Ovary (tissue), 3 donors: ENCODE data around the gene RHNO1.

Experiments
- CTCF ChIP-seq, 3 donors: fragments of 450-650 bp in 2 of 3; fragments of 200-600 bp in 1 of 3; IDR thresholded peaks; one replicate each; pipeline versions ENCODE4 v1.5.1 to v1.8.0; 2016 to 2022; ENCODE audit warnings: antibody characterized with exemption in 3 of 3, mild to moderate bottlenecking in 1 of 3
- EP300 ChIP-seq: sonication (generic); formaldehyde crosslinking; IDR thresholded peaks from one replicate; pipeline ENCODE4 v1.6.1; 2017; ENCODE audit warnings: antibody characterized with exemption
- POLR2A ChIP-seq: fragments of 450-650 bp; IDR thresholded peaks from one replicate; pipeline ENCODE4 v1.6.1; 2017; ENCODE audit warnings: antibody characterized with exemption, mild to moderate bottlenecking, moderate library complexity
- donor health status: DM: no; HTN: no; CAD: no.

- TF ChIP-seq CTCF (IDR thresholded peaks at IDR 0.05) (no peak), POLR2A (no peak), EP300 (no peak)
Observed at GRCh38 chr12:2895511-2895910, 18.5 kb downstream of the RHNO1 start.
